NCI-H2029 treated with DMSO at 0.1 percent for 48 hours (cell line): ENCODE data around the gene SNX13.

ENCODE experiments used
- DNase-seq: peaks from one replicate; lab custom pipeline; 2025; lab: John Stamatoyannopoulos, UW

Gene SNX13, protein sequence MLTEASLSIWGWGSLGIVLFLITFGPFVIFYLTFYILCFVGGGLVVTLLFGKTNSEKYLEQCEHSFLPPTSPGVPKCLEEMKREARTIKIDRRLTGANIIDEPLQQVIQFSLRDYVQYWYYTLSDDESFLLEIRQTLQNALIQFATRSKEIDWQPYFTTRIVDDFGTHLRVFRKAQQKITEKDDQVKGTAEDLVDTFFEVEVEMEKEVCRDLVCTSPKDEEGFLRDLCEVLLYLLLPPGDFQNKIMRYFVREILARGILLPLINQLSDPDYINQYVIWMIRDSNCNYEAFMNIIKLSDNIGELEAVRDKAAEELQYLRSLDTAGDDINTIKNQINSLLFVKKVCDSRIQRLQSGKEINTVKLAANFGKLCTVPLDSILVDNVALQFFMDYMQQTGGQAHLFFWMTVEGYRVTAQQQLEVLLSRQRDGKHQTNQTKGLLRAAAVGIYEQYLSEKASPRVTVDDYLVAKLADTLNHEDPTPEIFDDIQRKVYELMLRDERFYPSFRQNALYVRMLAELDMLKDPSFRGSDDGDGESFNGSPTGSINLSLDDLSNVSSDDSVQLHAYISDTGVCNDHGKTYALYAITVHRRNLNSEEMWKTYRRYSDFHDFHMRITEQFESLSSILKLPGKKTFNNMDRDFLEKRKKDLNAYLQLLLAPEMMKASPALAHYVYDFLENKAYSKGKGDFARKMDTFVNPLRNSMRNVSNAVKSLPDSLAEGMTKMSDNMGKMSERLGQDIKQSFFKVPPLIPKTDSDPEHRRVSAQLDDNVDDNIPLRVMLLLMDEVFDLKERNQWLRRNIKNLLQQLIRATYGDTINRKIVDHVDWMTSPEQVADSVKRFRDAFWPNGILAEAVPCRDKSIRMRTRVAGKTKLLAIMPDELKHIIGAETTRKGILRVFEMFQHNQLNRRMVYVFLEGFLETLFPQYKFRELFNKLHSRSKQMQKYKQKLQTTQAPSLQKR

DNA sequence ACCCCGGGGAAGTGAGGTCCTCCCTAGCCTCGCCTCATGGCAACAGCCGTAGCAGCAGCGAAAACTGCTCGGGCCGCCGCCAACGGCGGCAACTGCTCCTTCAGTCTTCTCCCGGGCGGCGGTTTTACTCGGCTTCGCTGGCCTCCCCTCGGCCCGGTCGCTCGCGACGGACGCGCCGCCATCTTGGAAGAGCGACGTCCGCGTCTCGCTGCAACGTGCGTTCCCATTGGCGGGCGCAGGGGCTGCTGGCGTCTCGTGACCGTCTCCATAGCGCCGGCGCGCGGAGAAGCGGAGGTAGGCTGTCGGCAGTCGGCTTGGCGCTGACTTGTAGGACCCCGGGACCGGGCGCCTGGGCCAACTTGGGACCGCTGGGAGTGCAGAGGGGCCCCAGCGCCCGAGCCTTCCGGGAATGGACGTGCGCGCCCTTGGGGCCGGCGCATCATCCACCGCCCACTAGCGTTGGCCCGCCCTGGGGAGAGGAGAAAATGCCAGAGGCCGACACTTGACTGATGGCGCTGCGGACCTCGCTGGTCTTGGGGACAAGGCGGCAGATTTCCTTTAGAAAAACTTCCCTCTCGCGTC is at the start of gene SNX13:
Gene SNX13 (minus strand): TSS at position 193 of the 582 bp plus-strand sequence. CDS start 199 bp downstream, outside the sequence.
- peak; percentile 48 for DNase-seq

DNA sequence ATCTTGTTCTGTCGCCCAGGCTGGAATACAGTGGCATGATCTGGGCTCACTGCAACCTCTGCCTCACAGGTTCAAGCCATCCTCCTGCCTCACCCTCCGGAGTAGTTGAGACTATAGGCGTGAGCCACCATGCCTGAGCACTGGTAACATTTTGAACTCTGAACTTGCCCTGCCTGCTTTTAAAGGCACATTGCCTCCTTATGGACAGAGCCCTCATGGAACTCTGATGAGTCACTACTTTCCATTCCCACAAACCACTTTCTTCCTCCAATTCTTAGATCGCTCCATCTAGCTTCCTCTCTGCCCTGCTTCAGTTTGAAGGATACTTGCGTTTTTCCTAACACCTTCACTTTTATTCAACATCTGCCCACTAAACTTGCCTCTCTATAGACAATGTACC is 49.3 kb upstream of the SNX13 start:
- no peak for DNase-seq

DNA sequence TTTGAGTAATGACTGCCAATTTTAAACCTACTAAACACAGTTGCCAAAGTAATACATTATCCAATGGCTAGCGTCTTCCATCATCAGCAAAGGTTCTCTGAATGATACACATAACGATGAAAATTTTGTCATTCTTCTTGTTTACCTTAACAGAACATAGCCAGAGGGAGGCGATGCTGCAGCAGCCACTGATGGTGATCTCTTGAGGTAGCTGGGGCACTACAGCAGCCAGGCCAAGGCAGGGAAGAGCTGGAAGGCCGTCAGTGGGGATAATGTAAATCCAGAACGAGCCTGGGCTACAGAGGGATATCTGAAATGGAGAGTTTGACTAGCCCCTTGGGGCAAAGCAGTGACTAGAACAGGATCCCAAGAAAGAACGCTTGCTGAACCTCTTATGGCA is 48.6 kb upstream of the SNX13 start:
- DNase-seq = no peak

DNA sequence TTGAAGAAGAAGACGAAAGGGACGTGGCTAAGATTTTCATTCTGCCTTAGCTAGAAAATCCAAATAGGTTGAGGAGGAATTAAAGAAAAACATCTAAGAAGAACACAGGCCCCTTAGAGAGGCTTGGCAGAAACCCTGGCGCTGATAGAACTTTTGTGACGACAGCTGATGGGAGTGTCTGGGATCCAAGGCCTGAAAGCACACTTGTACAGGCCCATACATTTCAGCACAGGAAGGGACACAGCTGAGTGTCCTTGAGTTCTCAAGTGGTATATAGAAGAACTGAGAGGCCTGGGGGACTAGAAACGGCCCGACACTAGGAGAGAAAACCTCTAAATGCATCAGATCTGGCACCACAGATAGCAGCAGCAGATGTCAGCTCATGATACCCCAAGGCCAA is 47.8 kb upstream of the SNX13 start:
- no peak for DNase-seq

DNA sequence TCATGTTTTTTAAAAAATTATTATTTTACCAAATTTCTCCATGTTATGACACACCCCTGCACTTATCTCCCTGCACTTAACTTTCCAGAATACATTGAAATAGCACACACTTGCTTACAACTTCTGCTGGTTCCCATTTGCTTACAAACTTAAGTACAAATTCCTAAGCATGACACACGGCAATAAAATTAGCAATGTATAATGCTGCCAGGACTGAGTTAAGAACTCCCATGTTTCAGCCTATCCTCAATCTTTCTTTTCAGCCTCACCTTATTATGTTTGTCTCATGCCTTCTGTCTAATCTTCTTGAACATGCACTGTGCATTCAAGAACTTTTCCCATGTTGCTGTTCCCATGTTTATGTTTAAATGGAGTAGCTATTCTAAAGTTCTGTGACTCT is 46.6 kb upstream of the SNX13 start:
- DNase-seq = no peak

DNA sequence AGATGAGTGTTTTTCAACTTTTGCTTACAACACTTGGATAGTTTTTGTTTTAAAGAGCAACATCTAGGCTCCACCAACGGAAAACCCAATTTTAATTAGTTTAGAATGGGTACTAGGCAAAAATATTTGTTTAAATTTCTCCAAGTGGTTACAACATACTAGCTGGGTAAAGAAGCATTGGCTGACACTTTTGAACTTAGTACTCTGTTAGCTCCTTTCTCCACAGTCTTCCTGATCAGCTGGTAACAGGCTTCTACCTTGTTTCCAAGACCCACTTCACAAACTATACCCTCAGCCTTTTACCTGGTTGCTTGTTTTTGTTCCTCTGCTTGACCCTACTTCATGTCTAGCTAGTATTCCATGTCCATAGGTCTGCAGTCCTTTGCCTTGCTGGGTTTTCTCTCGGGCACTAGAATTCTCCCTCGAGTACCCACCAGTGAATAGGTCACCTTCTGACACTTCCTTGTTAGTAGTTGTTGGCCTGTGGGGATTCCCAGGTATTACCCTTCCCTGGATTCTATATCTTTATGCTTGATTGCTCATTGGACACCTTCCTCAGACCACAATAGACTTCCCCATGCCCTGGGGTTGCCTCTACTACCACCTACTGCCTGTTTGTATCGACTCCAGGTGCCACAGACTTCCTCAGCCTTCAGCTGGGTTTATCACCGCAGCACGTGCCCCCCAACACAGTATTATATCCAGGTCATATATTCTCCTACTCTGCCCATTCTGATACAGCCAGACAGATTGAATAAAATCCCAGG is 45.4 kb upstream of the SNX13 start:
- no peak for DNase-seq

DNA sequence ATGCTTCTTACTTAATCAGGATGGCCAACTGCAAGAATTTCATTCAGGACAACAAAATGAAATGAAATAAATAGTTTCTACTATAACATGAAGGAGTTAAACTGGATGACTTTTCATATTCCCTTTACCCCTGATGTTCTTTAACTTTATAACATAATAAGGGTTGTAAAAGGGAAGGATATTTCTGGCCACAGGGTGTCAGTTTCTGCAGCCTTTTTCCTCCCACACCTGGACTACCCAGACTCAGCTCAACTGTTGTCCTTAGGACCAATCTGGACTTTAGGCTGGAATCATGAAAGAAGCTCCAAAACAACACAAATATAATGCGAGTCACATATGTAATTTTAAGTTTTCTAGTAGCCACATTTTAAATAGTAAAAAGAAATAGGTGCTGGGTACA is 44.0 kb upstream of the SNX13 start:
- no peak for DNase-seq

DNA sequence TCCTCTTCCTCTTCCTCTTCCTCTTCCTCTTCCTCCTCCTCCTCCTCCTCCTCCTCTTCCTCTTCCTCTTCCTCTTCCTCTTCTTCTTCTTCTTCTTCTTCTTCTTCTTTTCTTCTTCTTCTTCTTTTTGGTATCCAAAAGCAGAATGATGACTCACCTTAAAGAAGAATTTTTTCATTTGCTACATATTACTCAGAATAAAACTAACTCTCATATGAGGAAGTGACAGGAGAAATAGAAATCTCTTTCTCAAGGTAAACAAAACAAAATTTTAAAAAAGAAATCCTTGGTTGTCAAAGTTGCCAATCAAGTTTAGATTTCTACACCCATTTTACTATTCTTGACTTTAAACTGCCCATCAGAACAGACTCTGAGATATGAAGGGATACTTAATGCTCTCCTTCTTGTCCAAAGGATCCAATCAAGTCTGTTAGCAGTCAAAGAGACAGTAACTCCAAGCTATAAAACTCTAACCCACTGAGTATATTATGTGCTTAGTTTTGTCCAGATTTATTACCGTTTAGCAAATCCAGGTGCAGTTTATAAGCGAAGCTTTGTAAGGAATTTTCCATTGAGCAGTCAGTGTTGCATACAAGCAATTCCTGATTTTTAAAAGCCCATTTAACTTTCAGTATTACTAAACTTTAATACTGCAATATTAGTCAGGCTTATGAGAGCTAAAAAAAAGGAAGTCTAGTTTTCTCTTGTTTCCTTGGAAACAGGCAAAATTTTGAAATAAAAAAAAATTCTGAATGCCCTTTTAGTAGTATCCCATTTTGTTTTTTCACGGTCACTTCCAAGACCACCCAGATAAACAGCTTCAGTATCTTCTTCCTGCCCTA is 43.1 kb upstream of the SNX13 start:
- DNase-seq = no peak

DNA sequence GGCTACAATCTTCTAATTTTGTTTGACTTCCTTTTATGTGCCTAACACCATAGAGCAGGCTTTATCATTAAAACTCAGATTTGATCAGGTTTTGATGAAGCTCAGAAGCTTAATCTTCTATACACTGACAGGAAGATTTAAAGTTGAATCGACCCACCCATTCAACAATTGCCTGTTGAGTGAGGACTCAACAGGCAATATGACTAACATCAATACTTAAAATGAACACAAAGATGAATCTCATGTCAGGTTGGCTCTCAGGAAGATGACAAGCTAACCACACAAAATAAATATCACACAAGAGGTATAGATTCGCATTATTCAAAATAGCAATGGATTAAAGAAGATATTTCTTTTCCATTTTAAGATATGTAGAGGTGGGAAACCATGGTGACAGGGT is 36.7 kb upstream of the SNX13 start:
- no peak for DNase-seq

DNA sequence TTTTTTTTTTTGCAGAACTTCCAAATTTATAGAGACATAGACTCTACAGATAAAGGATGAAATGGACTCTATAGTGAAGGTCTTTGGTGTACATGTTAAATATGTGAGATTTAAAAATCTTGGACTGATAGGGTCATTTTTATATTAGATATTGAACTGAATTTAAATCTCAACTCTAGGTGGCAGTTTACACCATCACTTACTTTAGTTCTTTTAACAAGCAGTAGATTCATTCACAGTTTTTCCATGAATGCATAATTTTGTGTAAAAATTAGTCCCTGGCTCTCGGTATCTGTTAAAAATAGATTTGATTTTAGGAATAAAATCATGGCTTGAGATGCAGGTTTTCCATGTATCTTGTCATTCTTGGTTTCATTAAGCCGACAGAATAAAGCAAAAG is 31.1 kb upstream of the SNX13 start:
- DNase-seq = no peak

DNA sequence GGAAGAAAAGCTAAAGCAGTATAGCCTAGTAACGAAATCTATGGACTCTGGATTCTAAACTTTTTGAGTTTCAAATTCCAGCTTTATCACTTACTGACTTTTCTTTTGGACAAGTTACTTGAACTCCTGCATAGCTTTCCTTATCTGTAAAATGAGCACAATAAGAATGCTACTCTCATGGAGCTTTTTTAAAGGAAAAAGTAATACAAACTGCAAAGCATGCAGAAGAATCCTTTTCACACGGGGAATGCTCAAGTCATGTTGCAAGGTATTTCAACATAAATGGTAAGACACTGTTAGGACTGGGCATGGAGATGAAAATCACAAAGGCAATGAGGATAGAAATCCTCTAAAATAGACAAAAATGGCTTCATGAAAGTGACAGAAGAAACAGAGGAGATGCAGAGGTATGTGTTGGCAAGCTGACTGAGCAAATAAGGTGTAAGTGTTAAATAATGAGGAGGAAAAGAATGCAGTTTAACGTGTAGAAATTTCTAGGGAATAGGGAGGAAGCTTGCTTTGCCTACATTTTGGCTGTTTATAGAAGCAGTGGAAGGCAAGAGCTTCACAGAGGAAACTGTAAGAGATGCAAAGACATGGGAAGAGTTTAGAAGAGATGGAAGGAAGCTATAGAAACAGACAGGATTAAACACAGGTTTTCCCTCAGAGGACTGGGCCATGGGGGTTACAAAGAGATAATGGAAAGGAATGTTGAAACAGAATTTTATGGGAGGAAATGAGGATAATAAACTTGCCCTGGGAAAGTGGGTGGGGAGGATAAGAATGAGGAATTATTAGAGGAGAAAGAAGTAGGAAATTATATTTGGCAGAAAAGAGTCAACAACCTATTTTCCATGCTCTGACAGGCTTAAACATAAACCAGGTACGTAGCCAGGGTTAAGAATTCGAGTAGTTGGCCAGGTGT is 28.8 kb upstream of the SNX13 start:
- no peak for DNase-seq

DNA sequence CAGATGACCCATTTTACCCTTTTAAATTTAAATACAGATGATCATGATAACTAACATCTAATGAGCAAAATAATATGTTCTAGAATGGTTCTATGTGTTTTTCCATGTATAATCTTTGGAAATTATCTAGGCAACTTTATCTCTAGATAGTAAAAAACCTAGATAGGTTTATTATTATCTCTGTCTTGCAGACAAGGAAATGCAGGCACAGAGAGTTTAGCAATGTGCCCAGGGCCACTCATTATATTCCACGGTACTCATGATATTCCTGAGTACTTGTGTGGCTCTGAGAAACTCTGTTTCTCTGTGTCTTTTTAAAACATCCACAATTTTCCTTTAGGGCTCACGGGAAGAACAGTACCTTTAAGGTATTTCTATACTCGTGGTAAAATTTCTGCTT is 26.4 kb upstream of the SNX13 start:
- DNase-seq = no peak

DNA sequence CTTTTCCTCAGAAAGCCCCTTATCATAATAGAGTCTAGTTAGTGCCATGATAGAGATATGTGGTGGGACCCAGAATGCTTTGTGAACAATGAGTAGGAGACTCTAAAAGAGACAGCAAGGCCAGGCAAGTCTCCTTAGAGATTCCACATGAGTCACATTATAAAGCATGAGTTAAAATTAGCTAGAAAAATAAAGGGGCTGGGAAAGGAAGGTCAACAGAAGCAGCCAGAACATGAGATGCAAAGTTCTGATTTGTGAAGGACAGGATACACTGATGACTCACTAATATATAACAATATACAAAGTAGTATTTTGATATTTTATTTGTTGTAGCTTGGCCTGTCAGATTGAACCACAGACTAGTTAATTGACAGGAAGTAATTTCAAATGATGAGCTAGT is 25.3 kb upstream of the SNX13 start:
- no peak for DNase-seq

DNA sequence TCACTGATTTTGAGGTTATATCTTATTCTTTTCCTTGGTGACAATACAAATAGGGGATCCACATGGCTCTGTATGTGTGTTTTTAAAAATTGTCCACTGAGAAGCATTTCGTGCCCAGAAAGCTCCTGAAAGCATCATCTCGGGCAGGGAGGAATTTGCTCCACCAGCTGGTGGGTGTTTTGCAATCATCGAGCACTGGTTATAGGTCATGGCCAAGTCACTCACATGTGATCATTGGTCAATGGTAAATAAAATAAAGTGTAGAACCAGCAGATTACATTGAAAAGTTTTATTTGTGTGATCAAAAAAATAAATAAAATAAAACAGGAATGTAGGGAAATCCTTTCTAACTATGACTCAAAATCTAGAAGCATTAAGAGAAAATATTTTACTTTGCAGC is 23.0 kb upstream of the SNX13 start:
- DNase-seq = no peak

DNA sequence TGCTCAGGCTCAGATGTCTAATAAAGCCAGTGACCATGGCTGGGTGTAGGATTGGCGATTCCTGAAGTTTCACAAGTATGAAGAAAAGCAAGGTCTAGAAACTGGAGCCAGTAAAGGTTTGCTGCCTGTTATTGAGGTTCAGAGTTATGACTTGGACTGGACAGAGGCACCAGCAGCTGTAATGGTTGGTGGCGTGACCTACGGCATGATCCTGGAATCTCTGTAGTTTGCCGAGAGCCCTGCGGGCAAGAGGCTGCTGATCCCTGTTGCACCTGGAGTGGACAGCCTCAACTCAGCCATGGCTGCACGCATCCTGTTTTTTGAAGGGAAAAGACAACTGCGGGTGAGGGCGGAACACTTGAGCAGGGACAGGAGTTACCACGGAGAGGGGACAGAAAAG is 22.4 kb upstream of the SNX13 start:
- DNase-seq = no peak

DNA sequence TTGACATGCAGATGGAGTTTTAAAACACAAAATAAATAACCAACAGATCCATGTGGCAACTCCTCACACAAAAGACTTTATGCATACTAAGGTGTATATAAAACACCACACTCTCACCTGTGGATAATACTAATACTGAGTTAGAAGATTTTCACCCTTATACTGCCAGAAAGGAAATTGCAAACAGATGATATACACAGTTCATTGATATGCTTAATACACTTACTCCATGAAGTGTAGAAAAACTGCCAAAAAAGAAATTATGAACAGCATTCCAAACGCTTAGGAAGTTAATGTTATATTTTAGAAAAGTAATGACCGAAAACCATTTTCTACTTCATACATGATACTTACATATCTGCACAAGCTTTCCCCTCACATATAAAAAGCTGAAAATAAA is 17.6 kb upstream of the SNX13 start:
- DNase-seq = no peak

DNA sequence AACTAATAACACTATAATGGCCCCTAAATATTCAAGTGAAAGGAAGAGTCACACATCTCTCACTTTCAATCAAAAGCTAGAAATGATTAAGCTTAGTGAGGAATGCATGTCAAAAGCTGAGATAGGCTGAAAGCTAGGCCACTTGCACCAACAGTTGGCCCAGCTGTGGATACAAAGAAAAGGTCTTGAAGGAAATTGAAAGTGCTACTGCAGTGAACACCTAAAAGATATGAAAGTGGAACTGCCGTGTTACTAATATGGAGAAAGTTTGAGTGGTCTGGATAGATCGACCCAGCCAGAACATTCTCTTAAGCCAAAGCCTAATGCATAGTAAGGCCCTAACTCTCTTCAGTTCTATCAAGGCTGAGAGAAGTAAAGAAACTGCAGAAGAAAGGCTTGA is 12.1 kb upstream of the SNX13 start:
- DNase-seq = no peak

DNA sequence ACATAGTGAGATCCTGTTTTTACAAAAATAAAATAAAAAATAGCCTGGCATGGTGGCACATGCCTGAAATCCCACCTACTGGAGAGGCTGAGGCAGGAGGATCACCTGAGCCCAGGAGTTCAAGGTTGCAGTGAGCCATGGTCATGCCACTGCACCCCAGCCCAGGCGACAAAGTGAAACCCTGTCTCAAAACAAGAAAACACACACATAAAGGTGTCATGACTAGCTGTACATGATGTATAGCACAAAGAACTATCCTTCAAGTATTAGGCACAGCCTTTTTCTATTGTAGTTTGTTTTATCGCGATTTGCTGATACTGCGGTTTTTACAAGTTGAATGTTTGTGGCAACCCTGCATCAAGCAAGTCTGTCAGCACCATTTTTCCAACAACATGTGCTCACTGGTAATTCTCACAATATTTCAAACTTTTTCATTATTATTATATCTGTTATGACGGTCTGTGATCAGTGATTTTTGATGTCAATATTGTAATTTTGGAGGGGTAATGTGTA is 11.5 kb upstream of the SNX13 start:
- DNase-seq = no peak

DNA sequence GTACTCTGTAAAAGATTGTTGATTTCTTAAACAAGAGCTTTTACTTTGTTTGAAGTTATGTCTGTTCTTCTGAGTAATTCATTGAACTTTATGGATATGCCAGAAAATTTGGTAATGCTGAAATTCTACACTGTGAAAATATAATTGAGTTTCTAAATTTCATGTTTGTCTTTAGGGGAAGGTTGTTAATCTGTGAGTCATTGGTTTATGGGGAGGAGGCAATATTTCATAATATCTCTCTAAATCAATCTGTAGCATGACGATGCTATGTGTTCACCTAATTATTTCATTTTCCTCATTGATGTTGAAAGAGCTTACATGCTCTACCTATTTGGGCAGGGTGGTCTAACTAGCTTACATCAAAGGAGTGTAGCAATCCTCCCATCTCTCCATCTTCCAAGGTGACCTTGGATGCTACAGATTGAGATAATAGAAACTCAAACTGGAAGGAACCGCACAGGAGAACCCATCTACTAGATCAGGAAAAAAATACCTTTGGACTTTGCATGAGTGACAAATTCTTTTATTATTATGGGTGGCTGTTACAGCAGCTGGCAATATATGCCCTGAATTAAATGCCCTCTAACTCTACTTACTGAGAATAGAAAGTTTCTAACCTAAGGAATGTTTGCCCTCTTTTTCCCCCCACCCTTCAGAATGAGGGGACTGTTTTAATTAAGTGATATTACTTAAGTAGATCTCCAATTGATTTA is 8.4 kb upstream of the SNX13 start:
- DNase-seq = no peak
